ENCODE results near the gene TMEM132D.
"Not testable (repeated sequence)": the region's sequence is repeated elsewhere in the genome, so short reads cannot be mapped to it uniquely, and the experiment has no call there.

The TMEM132D gene

GRCh38 chr12:129234209-129234608 is 669.6 kb downstream of the TMEM132D start:
- DNase-seq (ENCODE audit: low read depth), result no peak

- DNase-seq (ENCODE audit: low read depth), result no peak
These were observed 672.3 kb downstream of the TMEM132D start for GRCh38 chr12:129231491-129231890.

DNA sequence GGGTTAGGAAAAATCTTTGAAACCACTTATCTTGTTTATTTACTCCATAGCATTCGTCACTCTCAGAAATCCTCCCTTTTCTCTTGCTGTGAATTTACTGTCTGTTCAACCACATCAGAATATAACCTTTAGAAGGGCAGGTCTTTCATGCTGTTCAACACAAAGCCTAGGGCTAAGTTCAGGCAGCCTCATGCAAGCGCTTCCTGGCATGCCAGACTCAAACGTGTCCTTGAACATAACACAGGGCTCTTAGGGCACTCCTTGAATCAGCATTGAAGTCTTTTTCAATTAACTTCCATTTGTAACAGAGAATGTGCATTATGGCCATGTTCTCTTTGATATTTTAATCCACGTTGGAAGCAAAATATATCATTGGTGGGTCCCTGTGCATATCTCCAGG is 672.8 kb downstream of the TMEM132D start:
- DNase-seq (ENCODE audit: low read depth), result no peak

- no peak for DNase-seq (ENCODE audit: low read depth)
These were observed 677.0 kb downstream of the TMEM132D start for GRCh38 chr12:129226851-129227250.

DNA sequence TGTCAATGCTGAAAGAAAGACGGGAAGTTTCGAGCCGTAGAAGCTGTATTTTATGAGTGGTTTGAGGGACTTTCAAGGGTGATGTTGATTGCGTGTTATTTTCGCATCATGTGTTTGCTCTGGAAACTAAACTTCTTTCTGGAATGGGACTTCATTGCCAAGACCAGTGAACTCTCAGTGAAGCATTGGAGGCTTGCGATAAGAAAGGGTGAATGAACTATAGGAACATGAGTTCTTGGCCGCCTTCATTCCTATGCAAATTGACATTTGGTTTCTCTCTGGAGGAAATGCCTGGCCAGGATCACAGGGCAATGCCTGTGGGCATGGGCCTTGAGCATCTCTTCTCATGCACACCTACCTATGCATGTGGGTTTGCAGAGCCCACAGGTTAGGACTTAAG is 677.8 kb downstream of the TMEM132D start:
- DNase-seq (ENCODE audit: low read depth), result no peak

GRCh38 chr12:129215556-129215955 is 688.3 kb downstream of the TMEM132D start:
- DNase-seq (ENCODE audit: low read depth), result no peak

- DNase-seq (ENCODE audit: low read depth), result no peak
These were observed 690.3 kb downstream of the TMEM132D start for GRCh38 chr12:129213551-129213950.

- no peak for DNase-seq (ENCODE audit: low read depth)
These were observed 691.8 kb downstream of the TMEM132D start for GRCh38 chr12:129211862-129212630.

DNA sequence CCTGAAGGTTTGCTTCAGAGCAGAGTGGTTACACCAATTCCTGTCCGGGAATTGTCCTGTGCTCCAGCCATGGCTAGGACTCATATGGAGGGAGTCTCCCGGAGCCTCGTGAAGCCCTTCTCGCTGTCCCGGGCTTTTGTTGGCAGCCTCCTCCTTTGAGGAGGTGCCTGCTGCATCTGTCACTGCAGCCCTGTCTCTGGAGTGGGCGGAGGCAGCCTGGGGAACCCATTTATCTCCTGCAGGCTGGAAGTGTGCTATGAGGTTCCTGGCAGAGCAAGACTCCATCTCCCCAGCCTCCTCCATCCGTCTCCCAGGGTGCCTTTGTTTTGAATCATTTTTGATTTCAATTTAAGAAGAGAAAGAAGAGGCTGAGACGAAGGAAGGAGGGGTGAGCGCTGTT is 695.3 kb downstream of the TMEM132D start:
- no peak for DNase-seq (ENCODE audit: low read depth)

DNA sequence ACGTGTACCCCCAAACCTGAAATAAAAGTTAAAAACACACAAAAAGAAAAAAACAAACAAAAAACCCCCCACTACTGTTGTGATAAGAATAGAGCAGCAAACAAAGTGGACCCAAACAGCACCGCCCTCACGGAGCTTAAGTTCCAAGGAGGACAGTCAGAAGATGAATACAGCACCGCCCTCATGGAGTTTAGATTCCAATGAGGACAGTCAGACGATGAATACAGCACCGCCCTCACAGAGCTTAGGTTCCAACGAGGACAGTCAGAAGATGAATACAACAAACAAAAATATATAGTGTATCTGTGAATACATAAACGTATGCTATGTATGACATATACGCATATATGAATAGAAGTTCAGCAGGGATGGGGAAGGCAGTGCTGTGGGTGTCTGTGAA is 696.7 kb downstream of the TMEM132D start:
- no peak for DNase-seq (ENCODE audit: low read depth)

DNA sequence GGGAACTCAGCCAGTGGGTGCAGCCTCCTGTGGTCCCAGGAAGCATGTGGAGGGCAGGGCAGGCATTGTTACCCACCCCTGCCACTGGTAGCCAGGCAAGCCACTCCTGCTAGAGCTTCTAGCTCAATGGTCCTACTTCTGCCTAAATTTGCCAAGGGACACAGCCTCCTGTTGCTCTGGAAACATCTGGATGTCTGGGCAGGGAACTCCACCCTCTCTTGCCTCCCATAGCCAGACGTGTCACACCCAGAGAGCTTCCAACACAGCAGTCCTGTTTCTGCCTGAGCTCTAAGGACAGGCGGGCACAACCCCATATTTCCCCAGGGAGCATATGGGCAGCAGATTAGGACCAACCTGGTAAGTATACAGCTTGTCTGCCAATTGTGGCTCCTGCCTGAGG is 700.4 kb downstream of the TMEM132D start:
- no peak for DNase-seq (ENCODE audit: low read depth)

GRCh38 chr12:129202109-129202814 is 701.6 kb downstream of the TMEM132D start:
- DNase-seq (ENCODE audit: low read depth), result no peak

- DNase-seq (ENCODE audit: low read depth), result no peak
These were observed 702.8 kb downstream of the TMEM132D start for GRCh38 chr12:129201029-129201428.

GRCh38 chr12:129200576-129200975 is 703.2 kb downstream of the TMEM132D start:
- DNase-seq (ENCODE audit: low read depth), result no peak

- DNase-seq (ENCODE audit: low read depth), result no peak
These were observed 706.9 kb downstream of the TMEM132D start for GRCh38 chr12:129196927-129197326.

GRCh38 chr12:129195081-129195480 is 708.7 kb downstream of the TMEM132D start:
- no peak for DNase-seq (ENCODE audit: low read depth)

DNA sequence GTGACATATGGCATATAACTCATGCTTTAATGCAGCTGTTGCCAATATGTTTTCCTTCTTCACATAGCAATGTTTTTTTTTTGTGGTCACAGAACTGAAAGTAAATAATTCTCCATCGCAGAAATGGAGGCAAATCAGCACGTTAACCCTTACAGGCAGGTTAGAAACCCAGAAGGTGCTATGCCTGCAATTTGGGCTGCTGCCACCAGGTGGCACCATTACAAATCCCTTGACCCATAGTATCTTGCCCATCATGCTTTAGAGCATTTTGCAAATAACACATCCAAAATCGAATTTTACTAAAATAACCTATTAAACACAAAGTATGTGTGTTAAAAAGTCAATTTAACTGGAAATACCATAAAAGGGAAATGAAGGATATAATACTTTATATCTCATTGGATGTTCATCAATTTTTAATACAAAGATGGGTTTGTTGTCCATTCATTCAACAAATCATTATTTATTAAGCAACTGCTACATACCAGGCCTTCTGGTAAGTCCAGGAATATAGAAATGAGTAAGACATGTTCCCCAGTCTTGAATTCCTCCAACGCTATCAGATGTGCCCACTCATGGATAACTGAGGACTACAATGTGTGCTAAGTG is 710.5 kb downstream of the TMEM132D start:
- no peak for DNase-seq (ENCODE audit: low read depth)

DNA sequence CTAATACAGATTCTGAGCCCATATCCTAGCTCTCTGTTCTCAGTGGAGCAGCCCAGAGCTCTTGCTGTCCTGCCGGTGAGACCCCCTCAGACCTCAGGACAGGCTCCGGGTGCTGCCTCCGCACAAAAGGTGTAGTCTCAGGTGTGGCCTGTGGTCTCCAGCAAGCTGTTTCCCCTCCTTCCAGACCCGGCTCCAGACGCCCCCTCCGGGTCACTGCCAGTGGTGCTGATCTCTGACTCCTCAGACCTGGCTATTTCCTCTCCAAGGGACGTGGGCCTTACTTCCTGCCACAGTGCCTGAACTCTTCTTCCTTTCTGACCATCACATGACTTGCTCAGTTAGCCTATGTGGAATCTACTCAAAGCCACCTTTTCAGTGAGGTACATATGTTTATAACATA is 713.0 kb downstream of the TMEM132D start:
- no peak for DNase-seq (ENCODE audit: low read depth)

DNA sequence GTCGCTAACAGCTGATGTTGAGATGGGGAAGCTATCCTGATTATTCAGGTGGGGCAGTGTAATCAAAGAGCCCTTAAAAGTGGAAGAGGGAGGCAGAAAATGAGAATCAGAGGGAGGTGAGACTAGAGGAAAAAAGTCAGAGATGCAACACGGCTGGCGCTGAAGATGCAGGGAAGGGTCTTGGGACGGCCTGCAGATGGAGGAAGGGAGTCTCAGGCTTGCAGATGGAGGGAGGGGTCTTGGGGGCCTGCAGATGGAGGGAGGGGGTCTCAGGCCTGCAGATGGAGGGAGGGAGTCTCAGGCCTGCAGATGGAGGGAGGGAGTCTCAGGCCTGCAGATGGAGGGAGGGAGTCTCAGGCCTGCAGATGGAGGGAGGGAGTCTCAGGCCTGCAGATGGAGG is 713.9 kb downstream of the TMEM132D start:
- not testable (repeated sequence) for DNase-seq (ENCODE audit: low read depth)

GRCh38 chr12:129186952-129187351 is 716.9 kb downstream of the TMEM132D start:
- DNase-seq (ENCODE audit: low read depth), result no peak

GRCh38 chr12:129185855-129186254 is 718.0 kb downstream of the TMEM132D start:
- no peak for DNase-seq (ENCODE audit: low read depth)

DNA sequence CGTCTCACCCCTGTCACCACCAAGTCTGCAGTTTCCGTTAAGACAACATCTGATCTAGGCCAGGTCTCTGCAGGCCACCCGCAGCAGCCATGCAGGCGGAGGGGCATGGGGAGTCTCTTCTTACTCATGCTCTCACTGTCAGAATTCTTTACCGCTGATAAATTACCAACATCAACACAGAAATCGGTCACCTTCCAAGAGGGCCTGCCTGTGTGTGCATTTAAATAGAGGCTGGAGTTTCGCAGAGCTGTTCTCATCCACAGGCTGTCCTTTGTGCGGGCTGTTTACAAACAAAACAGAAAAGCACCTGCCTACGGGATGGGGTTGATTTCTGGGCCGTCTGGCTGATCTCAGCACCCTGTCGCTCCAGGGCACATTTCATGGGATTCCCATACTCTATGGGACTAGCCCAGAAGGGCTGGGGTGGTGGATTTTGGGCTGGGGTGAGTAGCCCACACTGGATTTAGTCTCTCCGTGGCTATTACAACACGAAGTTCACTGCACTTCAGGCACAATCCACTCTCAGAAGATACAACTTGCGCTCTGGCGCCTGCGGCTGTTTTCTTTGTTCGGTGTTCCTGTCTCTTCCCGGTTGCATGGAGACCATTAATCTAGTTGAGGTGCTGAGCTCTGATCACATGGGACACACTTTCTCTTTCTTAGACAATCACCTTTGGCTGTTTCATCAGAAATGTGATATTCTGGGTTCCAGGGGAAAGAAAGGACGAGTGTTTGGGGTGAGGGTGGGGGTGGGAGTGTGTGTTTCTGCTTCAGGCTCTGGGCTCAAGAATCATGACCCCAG is 719.5 kb downstream of the TMEM132D start:
- no peak for DNase-seq (ENCODE audit: low read depth)

Data from amniotic epithelial cell (primary cell).